NCI-H526 (cell line): ENCODE data around the gene MIP.
A peak's percentile ranks its signal among the peaks of the same experiment; 100 is the strongest.
"Not testable (repeated sequence)": the region's sequence is repeated elsewhere in the genome, so short reads cannot be mapped to it uniquely, and the experiment has no call there.

Experiments
- DNase-seq, 2 experiments: peaks; one replicate each; lab custom pipeline; 2025; lab: John Stamatoyannopoulos, UW

The MIP gene

GRCh38 chr12:56454557-56454956 lies at the start of gene MIP:
Gene MIP, minus strand, starts transcription at chr12:56454657. Its CDS starts 44 bp downstream, at chr12:56454613.
- no peak for DNase-seq

DNA sequence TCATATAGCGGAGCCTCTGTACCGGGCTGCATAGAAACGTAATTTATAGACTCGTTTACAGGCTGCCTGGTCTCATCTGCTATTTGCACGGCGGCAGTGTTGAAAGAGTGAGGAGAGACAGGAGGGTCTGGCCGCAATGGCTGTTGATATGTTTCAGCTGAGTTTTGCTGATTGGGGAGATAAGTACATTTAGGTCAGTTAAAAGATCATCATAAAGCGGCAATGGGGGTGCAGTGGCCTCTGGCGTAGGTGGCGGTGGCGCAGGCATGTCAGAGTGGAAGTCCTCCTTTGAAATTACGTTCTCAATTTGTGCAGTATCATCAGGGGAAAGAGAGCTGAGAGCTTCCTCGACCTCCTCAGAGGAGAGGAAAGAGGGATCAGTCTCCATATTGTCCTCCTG lies 45.4 kb upstream of the MIP start:
- not testable (repeated sequence) for DNase-seq

DNA sequence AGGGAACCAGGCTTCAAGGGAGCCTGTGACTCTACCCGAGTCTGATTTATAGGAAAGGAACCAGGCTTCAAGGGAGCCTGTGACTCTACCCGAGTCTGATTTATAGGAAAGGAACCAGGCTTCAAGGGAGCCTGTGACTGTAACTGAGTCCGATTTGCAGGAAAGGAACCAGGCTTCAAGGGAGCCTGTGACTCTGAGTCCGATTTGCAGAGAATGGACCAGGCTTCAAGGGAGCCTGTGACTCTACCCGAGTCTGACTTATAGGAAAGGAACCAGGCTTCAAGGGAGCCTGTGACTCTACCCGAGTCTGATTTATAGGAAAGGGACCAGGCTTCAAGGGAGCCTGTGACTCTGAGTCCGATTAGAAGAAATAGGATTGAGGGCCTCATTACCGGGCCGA lies 45.0 kb upstream of the MIP start:
- not testable (repeated sequence) for DNase-seq

- not testable (repeated sequence) for DNase-seq
These were observed 43.9 kb upstream of the MIP start for GRCh38 chr12:56498126-56498902.

DNA sequence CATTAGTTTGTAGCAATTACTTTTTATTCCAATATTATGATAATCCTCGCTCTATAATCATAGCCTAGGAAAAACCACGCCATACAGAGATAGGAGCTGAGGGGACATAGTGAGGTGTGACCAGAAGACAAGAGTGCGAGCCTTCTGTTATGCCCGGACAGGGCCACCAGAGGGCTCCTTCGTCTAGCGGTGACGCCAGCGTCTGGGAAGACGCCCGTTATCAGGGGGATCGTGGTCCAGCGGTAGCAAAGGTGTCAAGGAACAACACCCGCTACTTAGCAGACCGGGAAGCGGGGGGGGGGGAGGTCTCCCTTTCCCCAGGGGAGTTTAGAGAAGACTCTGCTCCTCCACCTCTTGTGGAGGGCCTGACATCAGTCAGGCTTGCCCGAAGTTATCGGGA lies 42.2 kb upstream of the MIP start:
- peak in 1 of 2 experiments; percentile 35 for DNase-seq

DNA sequence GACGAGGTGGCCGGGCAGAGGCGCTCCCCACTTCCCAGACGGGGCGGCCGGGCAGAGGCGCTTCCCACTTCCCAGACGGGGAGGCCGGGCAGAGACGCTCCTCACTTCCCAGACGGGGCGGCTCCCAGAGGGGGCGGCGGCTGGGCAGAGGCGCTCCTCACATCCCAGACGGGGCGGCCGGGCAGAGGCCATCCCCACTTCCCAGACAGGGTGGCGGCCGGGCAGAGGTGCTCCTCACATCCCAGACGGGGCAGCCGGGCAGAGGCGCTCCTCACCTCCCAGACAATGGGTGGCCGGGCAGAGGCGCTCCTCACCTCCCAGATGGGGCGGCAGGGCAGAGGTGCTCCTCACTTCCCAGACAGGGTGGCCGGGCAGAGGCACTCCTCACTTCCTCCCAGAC lies 40.0 kb upstream of the MIP start:
- not testable (repeated sequence) for DNase-seq

GRCh38 chr12:56494106-56494415 lies 39.6 kb upstream of the MIP start:
- not testable (repeated sequence) for DNase-seq

- not testable (repeated sequence) for DNase-seq
These were observed 39.1 kb upstream of the MIP start for GRCh38 chr12:56493409-56494105.

DNA sequence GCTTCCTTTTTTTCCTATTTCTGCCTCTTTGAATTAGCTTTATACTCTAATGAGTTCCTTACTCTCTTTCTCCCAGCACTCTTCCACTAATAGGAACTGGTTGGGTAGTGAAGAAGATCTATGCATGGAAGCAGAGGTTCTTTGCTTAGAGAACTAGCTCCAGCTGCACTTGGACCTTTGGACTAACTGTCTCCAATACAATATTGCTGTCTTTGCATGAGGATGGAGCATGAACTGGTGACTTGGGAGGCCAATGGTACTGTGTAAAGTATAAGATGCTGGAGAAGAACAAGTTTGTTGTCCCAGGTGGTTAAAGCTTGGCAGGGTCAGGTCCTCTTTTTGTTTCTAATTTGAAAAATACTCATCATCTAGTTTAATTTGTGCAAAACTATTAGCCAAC lies 35.9 kb upstream of the MIP start:
- no peak for DNase-seq

GRCh38 chr12:56488041-56488955 lies 33.8 kb upstream of the MIP start, which contains the start of gene GLS2:
Gene GLS2, minus strand, starts transcription at chr12:56488161. Its CDS starts 43 bp downstream, at chr12:56488118.
- DNase-seq, result peak; percentile 92 to 96

GRCh38 chr12:56487448-56488040 lies 33.1 kb upstream of the MIP start:
- DNase-seq, result peak; percentile 62 to 75

- DNase-seq, result no peak
These were observed 32.2 kb upstream of the MIP start for GRCh38 chr12:56486694-56487093.

DNA sequence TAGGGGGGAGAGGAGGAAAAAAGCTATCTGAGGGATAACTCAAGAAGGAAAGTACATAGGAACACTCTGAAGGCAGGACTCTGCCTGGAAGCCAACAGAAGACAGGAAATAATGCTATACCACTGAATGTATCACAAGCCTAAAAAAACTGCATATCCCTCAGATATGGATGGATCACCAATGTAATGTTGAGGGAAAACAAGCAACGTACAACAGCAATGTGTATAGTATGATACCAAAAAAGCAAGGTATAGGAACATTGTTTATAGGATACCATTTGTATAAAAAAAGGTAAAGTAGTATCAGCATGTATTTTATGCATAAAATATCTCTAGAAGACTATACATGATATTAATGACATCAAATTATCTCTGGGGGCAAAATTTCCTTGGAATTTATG lies 30.1 kb upstream of the MIP start:
- DNase-seq, result no peak

GRCh38 chr12:56479625-56480024 lies 25.2 kb upstream of the MIP start:
- no peak for DNase-seq

GRCh38 chr12:56477521-56478225 lies 23.2 kb upstream of the MIP start:
- no peak for DNase-seq

DNA sequence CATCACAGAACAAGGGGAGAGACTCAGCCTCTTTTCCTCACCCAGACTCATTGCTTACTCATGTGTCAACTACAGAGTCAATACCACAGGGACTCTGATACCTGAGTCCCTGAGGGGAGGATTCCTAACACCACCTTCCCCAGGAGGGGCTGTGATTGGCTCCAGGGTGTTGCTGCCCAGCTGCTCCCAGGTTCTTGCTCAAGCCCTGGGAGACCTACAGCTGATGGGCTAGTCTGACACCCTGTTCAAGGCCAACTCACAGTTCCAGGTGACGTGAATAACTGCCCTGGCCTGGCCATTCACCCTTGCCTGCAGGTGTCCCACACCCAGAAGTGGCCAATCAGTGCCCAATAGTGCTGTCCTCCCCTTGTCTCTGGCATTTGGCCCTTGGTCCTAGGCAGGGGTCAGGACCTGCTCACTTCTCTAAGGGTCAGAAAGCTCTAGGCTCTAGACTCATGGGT lies 22.5 kb upstream of the MIP start:
- no peak for DNase-seq

DNA sequence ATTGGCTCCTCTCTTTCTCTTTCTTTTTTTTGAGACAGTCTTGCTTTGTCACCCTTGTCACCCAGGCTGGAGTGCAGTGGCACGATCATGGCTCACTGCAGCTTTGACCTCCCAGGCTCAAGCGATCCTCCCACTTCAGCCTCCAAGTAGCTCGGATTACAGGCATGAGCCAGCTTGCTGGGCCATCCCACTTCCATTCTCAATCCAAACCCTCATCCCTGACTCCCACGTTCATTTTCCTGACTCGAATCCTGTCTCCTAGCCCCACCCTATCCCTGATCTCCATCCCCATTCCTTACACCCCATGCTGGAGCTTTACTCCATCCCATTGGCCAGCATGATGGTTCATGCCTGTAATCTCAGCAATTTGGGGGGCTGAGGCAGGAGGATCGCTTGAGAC lies 21.7 kb upstream of the MIP start:
- no peak for DNase-seq

DNA sequence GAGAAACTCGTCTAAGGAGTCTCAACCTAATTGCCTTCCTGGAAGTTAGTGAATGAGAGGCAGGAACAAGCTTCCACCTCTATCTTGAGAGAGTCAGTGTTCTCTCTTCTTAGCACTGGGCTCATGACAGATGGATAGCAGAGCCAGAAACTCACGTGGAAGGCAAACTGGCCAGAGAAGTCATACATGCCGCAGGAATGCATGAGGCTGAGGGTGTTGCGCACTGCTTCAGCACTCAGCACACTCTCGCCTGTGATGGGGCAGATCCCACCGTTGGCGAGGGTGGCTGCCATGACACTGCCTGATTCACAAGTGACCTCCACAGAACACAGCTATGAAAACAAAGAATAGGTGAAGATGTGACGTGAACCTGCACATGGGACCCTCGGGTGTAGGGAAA lies 19.9 kb upstream of the MIP start:
- no peak for DNase-seq

GRCh38 chr12:56469007-56469930 lies 14.8 kb upstream of the MIP start:
- DNase-seq, result peak in 1 of 2 experiments; percentile 38
